ENCODE results near the gene BCAS3.
"Not testable (repeated sequence)": the region's sequence is repeated elsewhere in the genome, so short reads cannot be mapped to it uniquely, and the experiment has no call there.

Gene BCAS3

DNA sequence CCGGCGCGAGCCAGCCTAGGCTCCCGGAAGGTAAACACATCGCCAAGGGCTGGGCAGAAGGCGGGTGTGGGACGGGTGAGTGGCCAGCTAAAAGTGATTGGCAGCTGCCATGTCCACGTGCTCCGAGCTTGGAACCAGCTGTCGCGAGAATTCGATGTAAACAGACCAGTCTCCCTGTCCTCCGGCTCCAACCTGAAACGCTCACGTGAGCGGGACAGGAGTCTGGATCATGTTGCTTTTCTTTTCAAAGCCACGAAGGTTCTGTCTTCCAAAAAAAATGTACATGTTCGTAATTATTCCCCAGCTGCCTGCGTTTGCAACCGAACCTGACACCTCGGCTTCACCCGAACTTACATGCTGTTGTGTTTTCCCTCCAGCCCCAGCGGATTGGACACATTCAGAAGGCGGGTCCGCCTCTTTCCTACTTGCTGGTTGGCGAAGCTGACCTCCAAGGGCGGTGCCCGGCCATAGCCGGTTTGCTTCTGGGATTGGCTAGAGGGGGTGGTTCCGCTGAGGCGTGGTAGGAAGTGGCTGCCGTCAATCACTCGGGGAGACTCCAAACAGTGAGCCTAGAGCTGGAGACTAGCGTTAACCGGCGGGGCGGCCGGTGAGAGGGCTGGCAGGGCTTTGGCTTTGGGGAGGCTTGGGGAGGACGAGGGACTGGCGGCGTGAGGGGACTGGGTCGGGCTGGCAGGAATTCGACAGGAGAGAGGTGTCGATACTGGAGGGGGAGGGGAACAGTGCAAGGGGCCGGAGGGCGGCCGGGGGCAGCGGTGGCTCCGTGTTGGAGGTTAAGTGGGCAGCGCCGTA lies at the start of gene BCAS3:
TSS of gene BCAS3 (plus strand) at position 544 of the 810 bp plus-strand sequence.
- peak; percentile 98 for DNase-seq (ENCODE audit: low read depth in 2 of 2)

- DNase-seq (ENCODE audit: low read depth in 2 of 2) = no peak
Measured at GRCh38 chr17:60628252-60628889, 49.3 kb upstream of the BCAS3 start.

DNA sequence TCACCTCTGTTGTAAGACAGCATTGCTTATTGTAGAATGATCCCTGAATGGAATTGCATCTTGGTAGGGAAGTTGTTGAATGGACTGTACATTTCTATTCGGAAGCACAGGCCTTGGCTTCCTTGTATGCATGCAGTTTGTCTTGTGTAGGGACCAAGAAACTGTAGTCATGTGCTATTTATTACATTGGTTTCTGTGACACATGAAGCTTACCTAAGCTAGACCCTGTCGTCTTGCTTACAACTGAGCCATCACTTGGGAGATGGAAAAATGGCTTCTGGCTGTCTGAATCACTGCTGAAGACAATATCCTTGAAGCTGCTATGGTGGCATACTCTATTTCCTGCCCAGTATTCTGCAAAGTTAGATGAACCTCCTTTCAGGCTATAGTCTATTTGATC lies 48.5 kb upstream of the BCAS3 start:
- DNase-seq (ENCODE audit: low read depth in 2 of 2) = no peak

DNA sequence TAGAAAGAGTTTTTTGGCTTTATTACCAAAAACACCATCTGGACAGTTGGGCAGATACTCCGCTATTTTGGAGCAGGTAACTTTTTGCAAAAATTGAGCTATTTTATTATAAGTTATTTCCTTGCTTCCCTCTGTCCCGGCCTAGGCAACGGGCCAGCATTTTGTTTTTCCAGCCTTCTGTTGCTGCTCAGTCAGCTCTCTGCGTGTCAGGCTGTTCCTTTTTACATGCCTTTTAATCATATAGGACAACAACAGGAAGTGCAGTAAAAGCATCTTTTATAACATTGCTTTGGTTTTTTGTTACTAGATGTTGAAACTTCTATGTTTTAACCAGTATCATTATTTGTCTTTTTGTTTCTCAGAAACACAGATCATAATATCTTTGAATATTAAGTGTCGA lies 47.3 kb upstream of the BCAS3 start:
- DNase-seq (ENCODE audit: low read depth in 2 of 2) = no peak

DNA sequence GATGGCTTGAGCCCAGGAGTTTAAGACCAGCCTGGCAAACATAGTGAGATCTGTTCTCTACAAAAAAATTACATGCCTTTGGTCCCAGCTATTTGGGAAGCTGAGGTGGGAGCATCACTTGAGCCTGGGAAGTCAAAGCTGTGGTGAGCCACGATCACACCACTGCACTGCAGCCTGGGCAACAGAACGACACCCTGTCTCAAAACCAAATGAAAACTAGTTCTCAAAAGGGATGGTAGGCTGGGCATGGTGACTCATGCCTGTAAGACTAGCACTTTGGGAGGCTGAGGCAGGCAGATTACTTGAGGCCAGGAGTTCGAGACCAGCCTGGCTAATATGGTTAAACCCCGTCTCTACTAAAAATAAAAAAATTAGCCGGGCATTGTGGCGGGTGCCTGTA lies 46.5 kb upstream of the BCAS3 start:
- no peak for DNase-seq (ENCODE audit: low read depth in 2 of 2)

DNA sequence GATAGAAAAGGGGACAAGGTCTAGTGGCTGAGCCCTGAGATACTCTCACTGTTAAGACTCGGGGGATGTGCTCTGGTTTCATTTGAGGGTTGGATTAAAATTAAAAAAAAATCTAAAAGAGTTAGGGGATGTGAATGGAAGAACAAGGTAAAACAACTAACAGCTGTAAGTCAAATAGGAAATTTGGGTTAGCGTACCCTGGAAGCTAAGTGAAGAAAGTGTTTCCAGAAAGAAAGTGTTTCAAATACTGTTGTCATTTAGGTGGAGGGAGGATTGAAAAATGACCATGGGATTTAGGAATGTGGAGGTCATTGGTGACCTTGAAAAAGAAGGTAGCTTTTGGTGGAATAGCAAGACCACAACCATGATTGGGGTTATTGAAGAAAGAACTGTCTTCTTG lies 40.0 kb upstream of the BCAS3 start:
- DNase-seq (ENCODE audit: low read depth in 2 of 2) = no peak

GRCh38 chr17:60639019-60639330 lies 38.7 kb upstream of the BCAS3 start:
- DNase-seq (ENCODE audit: low read depth in 2 of 2) = no peak

- no peak for DNase-seq (ENCODE audit: low read depth in 2 of 2)
Measured at GRCh38 chr17:60640503-60640902, 37.1 kb upstream of the BCAS3 start.

GRCh38 chr17:60641126-60641525 lies 36.5 kb upstream of the BCAS3 start:
- DNase-seq (ENCODE audit: low read depth in 2 of 2) = no peak

GRCh38 chr17:60641810-60642220 lies 35.8 kb upstream of the BCAS3 start:
- DNase-seq (ENCODE audit: low read depth in 2 of 2) = peak; percentile 59

DNA sequence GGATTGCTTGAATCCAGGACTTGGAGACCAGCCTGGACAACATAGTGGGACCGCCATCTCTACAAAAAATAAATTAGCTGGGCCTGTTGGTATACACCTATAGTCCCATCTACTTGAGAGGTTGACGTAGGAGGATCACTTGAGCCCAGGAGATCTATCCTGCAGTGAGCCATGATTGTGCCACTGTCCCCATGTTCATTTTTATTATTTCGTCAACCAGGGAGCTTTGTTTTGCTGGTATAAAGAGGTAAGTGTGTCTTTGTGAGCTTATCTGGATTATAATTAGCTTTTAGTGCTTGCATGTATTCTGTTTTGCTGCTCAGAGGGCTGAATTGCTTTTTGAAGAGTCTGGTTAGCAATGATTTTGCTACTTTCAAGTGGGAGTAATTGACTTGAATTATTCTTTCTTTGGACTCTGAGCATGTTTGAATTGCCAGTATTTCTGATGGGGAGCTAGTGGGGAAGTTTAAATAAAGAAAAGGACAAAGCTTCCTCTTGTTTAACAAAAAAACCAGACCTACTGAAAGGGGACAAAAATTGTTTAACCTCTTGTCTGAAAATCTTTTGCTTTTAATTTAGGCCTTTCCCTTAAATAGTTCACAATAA lies 31.6 kb upstream of the BCAS3 start:
- DNase-seq (ENCODE audit: low read depth in 2 of 2) = no peak

GRCh38 chr17:60646701-60647100 lies 30.9 kb upstream of the BCAS3 start:
- DNase-seq (ENCODE audit: low read depth in 2 of 2) = no peak

- no peak for DNase-seq (ENCODE audit: low read depth in 2 of 2)
Measured at GRCh38 chr17:60647705-60648104, 29.9 kb upstream of the BCAS3 start.

DNA sequence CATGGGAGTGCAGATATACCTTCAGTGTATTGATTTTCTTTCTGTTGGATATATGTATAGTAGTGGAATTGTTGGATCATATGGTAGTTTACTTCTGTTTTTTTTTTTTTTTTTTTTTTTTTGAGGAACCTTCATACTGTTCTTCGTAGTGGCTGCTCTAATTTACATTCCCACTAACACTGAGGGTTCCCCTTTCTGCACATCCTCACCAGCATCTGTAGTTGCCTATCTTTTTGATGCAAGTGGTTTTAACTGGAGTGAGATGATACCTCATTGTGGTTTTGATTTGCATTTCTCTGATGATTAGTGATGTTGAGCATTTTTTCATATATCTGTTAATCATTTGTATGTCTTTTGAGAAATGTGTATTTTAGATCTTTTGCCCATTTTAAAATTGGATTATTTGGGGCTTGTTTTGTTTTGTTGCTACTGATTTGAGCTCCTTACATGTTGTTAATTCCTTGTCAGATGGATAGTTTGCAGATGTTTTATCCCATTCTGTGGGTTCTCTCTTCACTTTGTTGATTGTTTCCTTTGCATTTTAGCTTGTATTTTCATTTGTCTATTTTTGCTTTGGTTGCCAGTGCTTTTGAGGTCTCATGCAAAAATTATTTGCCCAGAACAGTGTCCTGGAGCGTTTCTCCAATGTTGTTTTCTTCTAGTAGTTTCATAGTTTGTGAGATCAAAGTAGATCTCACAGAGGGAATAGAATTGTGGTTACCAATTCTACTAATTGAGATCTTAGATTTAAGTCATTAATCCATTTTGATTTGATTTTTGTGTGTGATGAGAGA lies 25.0 kb upstream of the BCAS3 start:
- no peak for DNase-seq (ENCODE audit: low read depth in 2 of 2)

GRCh38 chr17:60653569-60653968 lies 24.1 kb upstream of the BCAS3 start:
- DNase-seq (ENCODE audit: low read depth in 2 of 2) = no peak

- DNase-seq (ENCODE audit: low read depth in 2 of 2) = no peak
Measured at GRCh38 chr17:60656499-60656898, 21.2 kb upstream of the BCAS3 start.

- DNase-seq (ENCODE audit: low read depth in 2 of 2) = no peak
Measured at GRCh38 chr17:60659156-60659555, 18.5 kb upstream of the BCAS3 start.

GRCh38 chr17:60661489-60661888 lies 16.2 kb upstream of the BCAS3 start:
- DNase-seq (ENCODE audit: low read depth in 2 of 2) = no peak

DNA sequence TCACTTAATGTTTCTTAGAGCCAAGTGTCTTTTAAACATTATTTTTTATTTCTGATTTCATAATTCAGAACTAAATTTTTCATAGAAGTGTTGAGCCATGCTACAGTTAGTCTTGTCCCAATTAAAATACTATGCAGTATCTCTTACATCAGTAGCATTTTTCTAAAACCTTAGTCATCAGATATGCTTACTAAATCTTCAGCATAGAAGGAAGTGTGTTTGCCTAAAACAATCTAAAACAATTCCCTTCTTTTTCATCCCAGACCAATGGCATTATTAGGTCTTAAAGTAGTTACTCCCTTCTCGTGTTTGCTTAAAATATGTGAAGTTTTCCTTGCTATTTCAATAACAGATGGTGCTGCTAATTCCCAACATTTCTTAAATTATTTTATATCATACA lies 13.6 kb upstream of the BCAS3 start:
- DNase-seq (ENCODE audit: low read depth in 2 of 2) = no peak

- DNase-seq (ENCODE audit: low read depth in 2 of 2) = no peak
Measured at GRCh38 chr17:60665602-60666001, 12.0 kb upstream of the BCAS3 start.

GRCh38 chr17:60668741-60669140 lies 8.9 kb upstream of the BCAS3 start:
- not testable (repeated sequence) for DNase-seq (ENCODE audit: low read depth in 2 of 2)

- DNase-seq (ENCODE audit: low read depth in 2 of 2) = no peak
Measured at GRCh38 chr17:60671482-60671881, 6.2 kb upstream of the BCAS3 start.
